Activated naive CD4-positive, alpha-beta T cell treated with anti-CD3 and anti-CD28 coated beads, Interleukin-2, amount 10 ng/mL, durations not matched to agents 7 days and 5 days (primary cell): ENCODE results near the gene SNAI3.

Source experiments
- CTCF ChIA-PET: fragments of 350-600 bp; sonication (Branson Sonifier 250); formaldehyde crosslinking; loops from one replicate; lab custom pipeline; 2021; ENCODE audit warnings: antibody characterized with exemption; lab: Charles Lee
- DNase-seq: peaks from one replicate; pipeline ENCODE4 v3.0.0-alpha.2; 2020
- H3K27ac Mint-ChIP-seq: one replicate; pipeline ENCODE4 v1.8.0; 2021; ENCODE audit warnings: mild to moderate bottlenecking, moderate library complexity, mixed read lengths
- H3K27me3 Mint-ChIP-seq: one replicate; pipeline ENCODE4 v1.8.0; 2021; ENCODE audit warnings: mild to moderate bottlenecking, mixed read lengths
- H3K36me3 Mint-ChIP-seq: one replicate; pipeline ENCODE4 v1.8.0; 2021; ENCODE audit warnings: mixed read lengths
- H3K4me1 Mint-ChIP-seq: one replicate; pipeline ENCODE4 v1.8.0; 2021; ENCODE audit warnings: mixed read lengths
- H3K4me3 Mint-ChIP-seq: one replicate; pipeline ENCODE4 v1.8.0; 2021; ENCODE audit warnings: mild to moderate bottlenecking, moderate library complexity, mixed read lengths
- H3K9me3 Mint-ChIP-seq: one replicate; pipeline ENCODE4 v1.8.0; 2021; ENCODE audit warnings: mixed read lengths

The SNAI3 gene

DNA sequence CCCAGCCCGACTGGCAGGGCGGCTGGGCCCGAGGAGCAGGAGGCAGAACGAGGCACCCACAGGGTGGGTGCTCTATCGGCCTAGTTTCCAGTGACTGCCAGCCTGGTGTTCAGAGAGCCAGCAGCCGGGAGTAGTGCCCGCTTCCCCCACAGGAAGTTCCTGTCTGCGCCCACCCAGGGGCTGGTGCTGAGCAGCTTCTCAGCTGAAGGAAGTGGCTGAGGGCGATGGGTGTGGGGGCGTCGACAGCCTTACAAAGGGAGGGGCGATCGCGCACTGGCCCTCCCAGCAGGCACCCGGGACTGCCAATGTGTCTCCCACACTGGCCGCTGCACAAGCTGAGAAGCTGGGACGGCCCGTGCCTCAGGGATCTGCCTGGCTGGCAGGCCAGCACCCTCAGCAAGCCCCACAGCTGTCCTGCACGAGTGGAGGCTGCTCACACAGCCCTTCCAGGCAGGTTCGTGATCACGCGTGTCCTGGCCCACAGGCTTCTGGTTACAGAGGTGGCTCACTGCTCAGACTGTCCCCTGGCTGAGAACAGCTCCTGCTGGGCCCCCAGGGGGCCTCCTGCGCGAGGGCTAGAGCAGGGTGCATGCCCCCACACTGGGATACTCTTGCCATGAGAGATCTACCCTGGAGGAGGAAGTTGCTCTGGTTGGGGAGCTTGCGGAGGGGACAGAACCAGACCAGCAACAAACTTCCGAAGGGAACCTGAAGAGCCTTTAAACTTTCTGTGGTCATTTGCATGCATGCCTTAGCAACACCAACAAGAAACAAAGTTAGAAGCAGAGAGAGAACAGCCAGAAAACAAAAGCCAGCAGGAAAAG, 17.4 kb upstream of the SNAI3 start:
- CTCF ChIA-PET, result interaction anchor here (1.1 to 3.1 kb wide), 4 partner anchors 22 to 39 kb away, joined by 3 to 9 read pairs (median 6); no protein-coding TSS in a partner anchor
- DNase-seq, result peak; percentile 86
- no peaks in the 10 kb centered on the region for H3K9me3 Mint-ChIP-seq
- H3K36me3 Mint-ChIP-seq, result peaks cover 52% of the 10 kb centered on the region
- peak overlapping the region; percentile 94 for H3K4me3 Mint-ChIP-seq
- H3K27me3 Mint-ChIP-seq, result no peaks in the 10 kb centered on the region
- H3K27ac Mint-ChIP-seq, result peak overlapping the region; percentile 99
- peaks cover 52% of the 10 kb centered on the region for H3K4me1 Mint-ChIP-seq

DNA sequence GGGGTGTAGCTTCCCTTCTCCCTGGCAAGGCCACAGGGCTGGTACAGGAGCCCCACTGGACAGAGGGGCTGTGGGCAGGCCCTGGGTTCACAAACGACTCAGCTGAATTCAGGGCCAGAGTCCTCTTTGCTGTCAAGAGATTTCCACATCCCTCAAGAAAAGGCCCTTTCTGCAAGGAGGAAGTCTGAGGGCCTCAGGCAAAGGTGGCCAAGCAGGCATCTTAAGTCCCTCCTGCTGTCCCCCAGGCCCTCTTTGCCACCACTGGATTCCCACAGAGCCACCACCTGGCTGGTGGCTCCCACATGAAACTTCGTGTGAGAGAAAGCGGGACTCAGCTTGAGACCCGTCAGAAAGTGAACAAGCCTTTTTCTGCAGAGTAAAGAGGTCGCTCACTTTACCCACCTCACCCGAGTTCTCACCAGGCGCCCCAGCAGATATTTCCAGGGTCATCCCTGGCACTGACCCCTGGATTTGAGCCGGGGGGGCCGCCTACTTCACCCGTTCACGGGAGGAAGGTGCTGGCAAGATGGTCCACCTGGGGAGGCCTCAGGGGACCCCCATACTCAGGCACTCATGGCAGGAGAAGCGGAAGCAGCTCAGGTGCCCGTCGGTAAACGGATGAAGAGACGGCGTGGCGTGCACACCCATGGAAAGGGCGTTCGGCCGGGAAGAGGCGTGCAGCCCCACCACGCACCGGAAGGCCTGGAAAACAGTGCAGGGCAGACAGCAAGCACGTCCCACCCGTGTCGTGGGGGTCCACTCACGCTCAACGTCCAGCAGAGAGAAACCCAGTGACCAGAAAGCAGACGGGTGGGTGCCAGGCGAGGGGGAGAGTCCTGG, 16.3 kb upstream of the SNAI3 start:
- peaks cover 57% of the 10 kb centered on the region for H3K4me1 Mint-ChIP-seq
- peaks cover 61% of the 10 kb centered on the region for H3K36me3 Mint-ChIP-seq
- no peaks in the 10 kb centered on the region for H3K27me3 Mint-ChIP-seq
- peak overlapping the region; percentile 99 for H3K27ac Mint-ChIP-seq
- peak; percentile 39 for DNase-seq
- peak overlapping the region; percentile 94 for H3K4me3 Mint-ChIP-seq
- CTCF ChIA-PET, result interaction anchor here (1.4 to 3.1 kb wide), 4 partner anchors 21 to 35 kb away, joined by 4 to 9 read pairs (median 8); no protein-coding TSS in a partner anchor
- H3K9me3 Mint-ChIP-seq, result no peaks in the 10 kb centered on the region

DNA sequence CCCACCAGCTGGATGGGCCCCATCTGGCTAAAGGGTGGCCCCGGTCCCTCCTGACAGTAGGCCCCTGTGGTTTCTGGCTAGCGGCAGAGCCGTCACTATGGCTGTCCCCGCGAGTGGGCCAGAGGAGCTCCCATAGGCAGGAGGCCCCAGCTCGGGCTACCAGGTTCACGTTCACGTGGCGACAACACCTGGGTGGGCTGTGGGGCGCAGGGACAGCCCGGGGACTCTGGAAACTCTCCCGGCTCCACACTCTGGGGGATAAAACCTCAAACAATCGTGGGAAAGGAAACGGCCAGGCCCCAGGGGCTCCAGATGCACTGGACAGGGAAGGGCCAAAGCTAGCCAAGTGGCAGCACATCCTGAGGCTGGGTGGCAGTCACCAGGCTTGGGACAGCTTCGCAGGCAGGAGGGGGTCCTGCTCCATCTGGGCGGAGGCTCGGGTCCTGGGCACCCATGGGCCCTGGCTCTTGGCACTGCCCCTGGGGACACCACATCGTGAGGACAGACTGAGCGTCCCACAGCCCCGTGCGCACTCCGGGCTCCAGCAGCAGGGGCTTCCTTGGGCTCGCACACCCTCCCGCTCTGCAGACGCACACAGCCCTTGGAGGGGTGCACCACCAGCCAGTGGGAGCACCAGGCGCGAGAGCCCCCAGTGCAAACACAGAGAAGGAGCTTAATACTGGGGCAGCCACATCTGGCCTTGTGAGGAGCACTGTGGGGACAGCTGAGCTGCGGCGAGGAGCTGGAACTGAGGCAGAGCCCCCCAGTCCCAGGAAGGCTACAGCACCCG, 15.5 kb upstream of the SNAI3 start:
- peaks cover 54% of the 10 kb centered on the region for H3K4me1 Mint-ChIP-seq
- no peaks in the 10 kb centered on the region for H3K9me3 Mint-ChIP-seq
- CTCF ChIA-PET, result interaction anchor here (1.4 to 2.6 kb wide), 3 partner anchors 20 to 36 kb away, joined by 4 to 9 read pairs (median 7); no protein-coding TSS in a partner anchor
- H3K27me3 Mint-ChIP-seq, result no peaks in the 10 kb centered on the region
- H3K36me3 Mint-ChIP-seq, result peaks cover 66% of the 10 kb centered on the region
- H3K27ac Mint-ChIP-seq, result peak overlapping the region; percentile 99
- H3K4me3 Mint-ChIP-seq, result peak overlapping the region; percentile 94
- DNase-seq, result peak; percentile 41

DNA sequence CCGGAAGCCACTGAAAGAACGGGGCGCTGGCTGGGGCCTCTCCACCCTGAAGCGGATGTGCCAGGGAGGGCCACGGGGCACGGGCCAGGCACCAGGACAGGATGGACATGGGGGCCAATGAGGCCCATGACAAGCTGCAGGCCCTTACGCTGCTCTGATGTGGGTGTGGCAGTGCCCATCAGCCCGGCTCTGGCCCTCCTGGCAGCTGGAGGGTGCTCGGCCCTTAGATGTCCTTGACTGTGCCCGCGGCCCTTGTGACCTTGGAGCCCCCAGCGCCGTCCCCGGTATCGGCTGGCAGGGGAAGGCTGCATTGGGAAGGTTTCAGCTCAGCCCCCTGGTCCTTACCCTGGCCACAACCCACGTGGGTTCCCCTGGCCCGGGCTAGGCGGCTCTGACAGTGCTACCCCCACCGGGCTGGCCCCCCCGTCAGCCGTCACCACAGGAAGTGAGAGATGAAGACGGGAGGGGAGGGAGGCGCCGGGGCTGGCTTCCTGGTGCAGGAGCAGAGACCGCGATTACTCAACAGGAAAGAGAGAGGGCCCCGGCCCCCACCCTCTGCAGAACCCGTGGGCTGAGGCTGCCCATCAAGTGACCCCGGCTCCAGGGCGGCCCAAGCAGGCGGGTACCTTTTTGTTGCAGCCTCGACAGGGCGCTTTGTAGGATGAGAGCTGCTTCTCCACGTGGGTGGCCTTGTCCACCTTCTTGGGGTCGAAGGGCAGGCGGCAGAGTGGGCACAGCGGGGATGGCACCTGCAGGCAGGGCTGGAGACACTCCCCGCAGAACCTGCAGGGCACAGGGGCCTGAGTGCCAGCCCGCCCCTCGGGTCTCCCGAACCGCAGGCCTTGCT, 14.6 kb upstream of the SNAI3 start:
- H3K9me3 Mint-ChIP-seq, result no peaks in the 10 kb centered on the region
- peaks cover 58% of the 10 kb centered on the region for H3K4me1 Mint-ChIP-seq
- H3K27me3 Mint-ChIP-seq, result no peaks in the 10 kb centered on the region
- CTCF ChIA-PET, result interaction anchor here (0.8 to 2.6 kb wide), 5 partner anchors 16 to 130 kb away, joined by 3 to 9 read pairs (median 5); no protein-coding TSS in a partner anchor
- peak; percentile 98 for DNase-seq
- H3K27ac Mint-ChIP-seq, result peak overlapping the region; percentile 99
- H3K4me3 Mint-ChIP-seq, result peak overlapping the region; percentile 94
- H3K36me3 Mint-ChIP-seq, result peaks cover 68% of the 10 kb centered on the region

DNA sequence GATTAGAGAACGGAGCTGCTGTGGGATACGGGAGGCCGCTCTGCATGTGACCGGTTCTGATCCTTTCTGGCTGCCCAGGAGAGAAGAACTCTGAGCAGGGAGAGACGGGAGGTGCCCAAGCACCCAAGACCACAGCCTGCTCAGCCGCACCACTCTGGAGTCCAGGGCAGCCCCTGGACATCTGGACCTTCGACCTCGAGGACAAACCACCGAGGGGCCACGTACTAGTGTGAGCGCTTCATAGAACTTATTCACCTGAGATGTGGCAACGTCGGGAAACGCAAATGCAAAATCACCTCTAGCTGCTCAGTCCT, 14.0 kb upstream of the SNAI3 start:
- H3K36me3 Mint-ChIP-seq, result peaks cover 65% of the 10 kb centered on the region
- peaks cover 58% of the 10 kb centered on the region for H3K4me1 Mint-ChIP-seq
- no peaks in the 10 kb centered on the region for H3K9me3 Mint-ChIP-seq
- CTCF ChIA-PET, result interaction anchor here (0.8 to 2.6 kb wide), 3 partner anchors 15 to 129 kb away, joined by 3 to 7 read pairs (median 5); no protein-coding TSS in a partner anchor
- DNase-seq, result no peak
- peak overlapping the region; percentile 99 for H3K27ac Mint-ChIP-seq
- H3K4me3 Mint-ChIP-seq, result peak overlapping the region; percentile 94
- no peaks in the 10 kb centered on the region for H3K27me3 Mint-ChIP-seq

DNA sequence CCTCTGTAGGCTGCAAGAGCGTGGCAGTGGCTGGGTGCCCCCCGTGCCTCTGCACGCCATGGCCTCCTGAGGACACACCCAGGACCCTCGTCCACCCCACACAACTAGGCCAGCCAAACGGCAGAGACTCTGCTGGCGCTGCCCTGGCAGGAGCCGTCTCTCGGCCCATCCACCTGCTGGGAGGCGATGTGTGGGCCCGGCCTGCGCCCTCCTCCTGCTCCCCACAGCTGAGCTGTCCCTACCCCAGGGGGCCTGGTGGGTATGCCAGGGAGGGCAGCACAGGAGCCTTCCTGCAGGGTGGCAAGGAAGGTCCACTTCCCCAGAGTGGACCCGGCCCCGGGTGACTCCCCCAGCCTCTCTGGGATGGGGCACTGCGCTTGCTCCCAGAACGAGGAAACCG, 12.9 kb upstream of the SNAI3 start:
- Mint-ChIP-seq H3K36me3 (peaks cover 61% of the 10 kb centered on the region), H3K27ac (no peak overlapping the region), H3K27me3 (no peaks in the 10 kb centered on the region), H3K9me3 (no peaks in the 10 kb centered on the region), H3K4me3 (no peak overlapping the region), H3K4me1 (peaks cover 57% of the 10 kb centered on the region)
- no peak for DNase-seq
- CTCF ChIA-PET, result no interaction called here

DNA sequence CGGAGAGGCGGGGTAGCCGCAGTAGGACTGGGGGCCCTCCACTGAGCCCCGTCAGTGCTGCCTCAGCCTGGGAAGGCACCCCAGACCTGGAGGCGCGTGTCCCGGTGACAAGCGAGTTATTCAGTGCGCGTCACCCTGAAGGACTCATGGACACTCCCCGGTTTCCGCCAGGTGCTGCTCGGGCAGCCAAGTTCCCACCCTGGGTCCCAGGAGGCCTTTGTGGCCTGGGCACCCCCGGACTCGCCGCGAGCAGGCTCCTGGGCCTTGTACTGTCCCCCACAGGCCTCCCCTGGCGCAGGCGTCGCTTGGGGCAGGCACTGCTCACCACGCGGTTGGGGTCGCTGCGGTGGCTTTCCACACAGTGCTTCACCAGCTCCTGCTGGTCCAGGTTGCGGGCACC, 12.3 kb upstream of the SNAI3 start:
- no peaks in the 10 kb centered on the region for H3K27me3 Mint-ChIP-seq
- H3K36me3 Mint-ChIP-seq, result peaks cover 56% of the 10 kb centered on the region
- peak overlapping the region; percentile 71 for H3K27ac Mint-ChIP-seq
- H3K4me3 Mint-ChIP-seq, result no peak overlapping the region
- no peaks in the 10 kb centered on the region for H3K9me3 Mint-ChIP-seq
- no peak for DNase-seq
- CTCF ChIA-PET, result interaction anchor here (0.6 kb wide), 1 partner anchor 519 kb away, joined by 3 read pairs; the partner anchor contains the start of gene ZNF778
- peaks cover 58% of the 10 kb centered on the region for H3K4me1 Mint-ChIP-seq

DNA sequence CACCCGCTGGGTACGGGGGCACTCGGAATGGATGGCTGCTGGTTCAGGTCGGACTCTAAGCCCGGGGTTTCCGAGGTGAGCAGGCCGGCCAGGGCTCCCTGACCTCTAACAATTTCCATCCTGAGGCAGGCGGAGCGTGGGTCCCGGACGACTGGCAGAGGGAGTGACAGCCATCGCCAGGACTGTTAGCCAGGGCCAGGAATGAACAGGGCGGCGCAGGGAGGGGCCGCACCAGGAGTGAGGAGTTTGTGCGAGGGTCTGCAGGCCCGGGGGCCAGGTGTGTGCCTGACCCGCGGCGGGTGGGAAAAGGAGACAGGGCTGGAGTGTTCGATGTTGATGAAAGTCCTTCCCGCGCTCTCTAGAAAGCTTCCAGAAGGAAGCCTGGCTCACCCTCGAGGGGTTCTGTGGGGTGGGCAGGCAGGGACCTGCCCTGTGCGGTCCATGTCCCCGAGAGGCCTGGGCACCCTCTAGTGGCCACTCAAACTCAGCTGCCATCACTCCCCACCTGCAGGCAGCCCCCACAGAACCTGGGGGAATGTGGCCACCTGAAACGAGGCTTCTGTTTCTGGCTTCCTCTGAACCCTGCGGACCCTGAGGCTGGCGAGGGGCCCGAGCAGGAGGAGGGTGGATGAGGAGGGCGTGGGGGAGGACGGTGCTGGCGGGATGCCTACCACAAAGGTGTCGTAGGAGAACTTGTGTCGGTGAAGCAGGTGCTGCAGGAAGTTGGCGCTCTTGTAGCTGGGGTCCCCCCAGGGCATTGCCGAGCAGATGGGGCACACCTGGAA, 11.7 kb upstream of the SNAI3 start:
- H3K4me1 Mint-ChIP-seq, result peaks cover 60% of the 10 kb centered on the region
- peak; percentile 55 for DNase-seq
- CTCF ChIA-PET, result interaction anchor here (0.6 kb wide), 1 partner anchor 520 kb away, joined by 3 read pairs; the partner anchor contains the start of gene ZNF778
- no peak overlapping the region for H3K4me3 Mint-ChIP-seq
- peak overlapping the region; percentile 71 for H3K27ac Mint-ChIP-seq
- H3K9me3 Mint-ChIP-seq, result no peaks in the 10 kb centered on the region
- H3K36me3 Mint-ChIP-seq, result peaks cover 50% of the 10 kb centered on the region
- no peaks in the 10 kb centered on the region for H3K27me3 Mint-ChIP-seq

DNA sequence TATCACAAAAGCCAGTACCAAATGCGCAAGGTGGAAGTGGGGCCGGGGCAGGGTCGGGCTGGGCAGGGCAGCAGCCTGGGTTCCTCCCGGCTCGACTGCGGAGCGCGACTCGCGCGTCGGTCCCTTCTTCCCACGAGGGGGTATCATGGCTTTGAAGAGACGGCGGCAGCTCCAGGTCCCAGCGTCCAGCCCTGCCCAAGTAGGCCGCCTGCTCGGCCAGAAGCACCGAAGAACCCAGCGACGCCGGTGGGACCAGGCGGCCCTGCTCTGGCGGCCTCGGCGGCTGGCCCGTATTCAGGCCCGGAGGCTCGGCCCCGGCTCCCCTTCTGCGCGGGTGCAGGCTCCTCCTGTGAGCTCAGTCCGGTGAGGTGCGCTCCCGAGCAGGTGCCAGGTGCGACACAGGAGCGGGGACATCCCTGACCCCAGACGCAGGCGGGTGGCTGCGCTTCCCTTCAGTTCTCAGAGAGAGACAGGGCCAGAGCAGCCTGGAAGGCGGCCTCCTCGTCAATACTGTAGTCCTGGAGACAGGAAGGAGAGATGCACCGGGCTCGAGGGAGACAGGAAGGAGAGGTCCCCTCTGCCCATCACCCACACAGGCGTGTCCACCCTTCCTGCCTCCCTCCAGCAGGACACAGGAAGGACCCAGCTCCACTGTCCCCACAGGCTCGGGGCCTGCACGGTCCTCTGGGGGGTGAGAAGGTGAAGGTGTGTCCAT, 11.0 kb upstream of the SNAI3 start:
- Mint-ChIP-seq H3K27me3 (no peaks in the 10 kb centered on the region), H3K4me3 (no peak overlapping the region), H3K4me1 (peaks cover 64% of the 10 kb centered on the region), H3K27ac (peak overlapping the region; percentile 76), H3K9me3 (no peaks in the 10 kb centered on the region), H3K36me3 (peaks cover 43% of the 10 kb centered on the region)
- DNase-seq, result no peak
- CTCF ChIA-PET, result no interaction called here

DNA sequence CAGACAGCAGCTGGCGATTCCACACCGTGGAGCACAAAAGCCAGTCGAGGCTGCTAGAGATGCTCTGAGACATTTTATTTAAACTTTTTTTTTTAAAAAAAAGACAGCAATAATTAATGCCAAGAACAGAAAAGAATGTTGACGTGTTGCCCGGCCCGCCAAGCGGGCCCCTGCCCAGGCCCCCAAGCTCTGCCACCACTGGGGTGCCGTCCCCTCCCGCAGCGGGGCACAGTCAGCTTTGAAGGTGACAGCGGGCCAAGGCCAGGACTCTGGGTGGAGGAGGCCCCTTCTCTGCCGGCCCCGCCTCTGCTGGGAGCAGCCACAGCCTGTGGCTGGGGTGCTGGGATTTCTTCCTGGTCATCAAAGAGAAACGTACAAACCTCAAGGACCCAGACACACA, 10.1 kb upstream of the SNAI3 start:
- CTCF ChIA-PET, result no interaction called here
- DNase-seq, result no peak
- Mint-ChIP-seq H3K9me3 (no peaks in the 10 kb centered on the region), H3K36me3 (peaks cover 34% of the 10 kb centered on the region), H3K4me1 (peaks cover 73% of the 10 kb centered on the region), H3K4me3 (no peak overlapping the region), H3K27ac (peak overlapping the region; percentile 76), H3K27me3 (no peaks in the 10 kb centered on the region)

DNA sequence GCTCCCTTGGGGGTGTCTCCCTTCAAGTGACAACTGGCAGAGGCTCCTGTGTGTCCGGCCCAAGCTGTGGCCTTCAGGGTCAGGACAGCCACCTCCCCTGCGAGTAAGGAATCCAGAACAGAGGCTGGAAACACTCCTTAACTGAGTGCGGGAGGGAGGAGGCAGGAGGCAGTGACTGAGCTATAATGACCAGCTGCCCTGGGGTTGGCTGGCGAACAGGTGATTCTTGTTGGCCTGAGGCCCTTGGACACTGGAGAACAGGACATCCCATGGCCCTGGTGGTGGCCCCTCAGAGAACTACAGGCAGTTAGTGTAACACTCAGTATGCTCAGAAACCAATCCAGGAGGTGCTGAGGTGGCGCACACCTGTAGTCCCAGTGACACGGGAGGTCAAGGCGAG, 9.4 kb upstream of the SNAI3 start:
- Mint-ChIP-seq H3K27ac (no peak overlapping the region), H3K9me3 (no peaks in the 10 kb centered on the region), H3K4me1 (peaks cover 75% of the 10 kb centered on the region), H3K4me3 (no peak overlapping the region), H3K36me3 (peaks cover 30% of the 10 kb centered on the region), H3K27me3 (no peaks in the 10 kb centered on the region)
- DNase-seq, result no peak
- CTCF ChIA-PET, result no interaction called here

DNA sequence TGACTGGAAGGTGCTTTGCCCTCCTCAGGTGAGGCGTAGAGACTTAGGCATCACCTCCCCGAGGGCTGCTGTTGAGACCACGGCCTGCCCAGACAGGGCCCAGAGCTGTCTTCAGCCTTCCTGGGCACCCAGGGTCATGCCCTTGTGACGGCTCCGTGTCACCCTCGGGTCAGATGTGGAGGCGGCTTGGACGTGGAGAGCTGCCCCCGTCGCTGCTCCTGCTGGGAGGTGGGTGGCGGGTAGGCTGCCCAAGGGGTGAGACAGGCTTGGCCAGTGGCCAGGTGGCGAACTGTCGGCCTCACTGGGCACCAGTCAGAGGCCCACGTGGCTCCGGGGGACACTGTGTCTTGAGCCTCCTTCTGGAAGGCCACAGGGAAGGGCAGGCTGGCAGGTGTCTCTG, 8.9 kb upstream of the SNAI3 start:
- CTCF ChIA-PET, result no interaction called here
- no peaks in the 10 kb centered on the region for H3K9me3 Mint-ChIP-seq
- peaks cover 75% of the 10 kb centered on the region for H3K4me1 Mint-ChIP-seq
- H3K36me3 Mint-ChIP-seq, result peaks cover 26% of the 10 kb centered on the region
- H3K27me3 Mint-ChIP-seq, result no peaks in the 10 kb centered on the region
- DNase-seq, result no peak
- H3K27ac Mint-ChIP-seq, result no peak overlapping the region
- H3K4me3 Mint-ChIP-seq, result no peak overlapping the region
